Neural progenitor cell (in vitro differentiated cells): ENCODE data around the gene PKP2. TPM values are rescaled to one million over a fixed set of nuclear protein-coding genes. Genes with fewer than 3 reads are reported as not detected.

Experiments used
- DNase-seq: peaks from one replicate; pipeline ENCODE4 v3.0.0-alpha.2; 2016; ENCODE audit warnings: low spot score
- H2AFZ ChIP-seq: fragments of 200-600 bp; sonication (generic); replicated peaks from 2 replicates; pipeline ENCODE4 v1.6.1; 2016; ENCODE audit warnings: antibody characterized with exemption
- H3F3A ChIP-seq: fragments of 200-600 bp; sonication (generic); 2 replicates; pipeline ENCODE4 v1.6.1; 2016; ENCODE audit warnings: antibody characterized with exemption, low read depth
- H3K27ac ChIP-seq: fragments of 200-600 bp; sonication (generic); 2 replicates; pipeline ENCODE4 v1.5.1; 2016; ENCODE audit warnings: mild to moderate bottlenecking
- H3K27me3 ChIP-seq: fragments of 200-600 bp; sonication (generic); 2 replicates; pipeline ENCODE4 v1.6.1; 2016; ENCODE audit warnings: mild to moderate bottlenecking, moderate library complexity
- H3K36me3 ChIP-seq: fragments of 200-600 bp; sonication (generic); 2 replicates; pipeline ENCODE4 v1.5.1; 2016
- H3K4me1 ChIP-seq: fragments of 200-600 bp; sonication (generic); 2 replicates; pipeline ENCODE4 v1.6.1; 2016; ENCODE audit warnings: mixed run types
- H3K4me2 ChIP-seq: fragments of 200-600 bp; sonication (generic); 2 replicates; pipeline ENCODE4 v1.6.1; 2016
- H3K4me3 ChIP-seq: fragments of 200-600 bp; sonication (generic); 2 replicates; pipeline ENCODE4 v1.5.1; 2016
- H3K79me2 ChIP-seq: fragments of 200-600 bp; sonication (generic); 2 replicates; pipeline ENCODE4 v1.6.1; 2016; ENCODE audit warnings: low read depth
- H3K9ac ChIP-seq: fragments of 200-600 bp; sonication (generic); 2 replicates; pipeline ENCODE4 v1.6.1; 2016
- H3K9me3 ChIP-seq: fragments of 200-600 bp; sonication (generic); 2 replicates; pipeline ENCODE4 v1.5.1; 2016; ENCODE audit warnings: low read depth
- H4K20me1 ChIP-seq: fragments of 200-600 bp; sonication (generic); 2 replicates; pipeline ENCODE4 v1.6.1; 2016; ENCODE audit warnings: low read depth
- H3K27ac Mint-ChIP-seq: 3 replicates; pipeline ENCODE4 v1.8.0; 2021; ENCODE audit warnings: mixed read lengths
- H3K27me3 Mint-ChIP-seq: 2 replicates; pipeline ENCODE4 v1.8.0; 2022; ENCODE audit warnings: low read depth, mild to moderate bottlenecking, inconsistent platforms, moderate library complexity, mixed read lengths; ENCODE audit not compliant: insufficient read depth
- H3K36me3 Mint-ChIP-seq: 3 replicates; pipeline ENCODE4 v1.8.0; 2021; ENCODE audit warnings: mixed read lengths
- H3K4me1 Mint-ChIP-seq: 3 replicates; pipeline ENCODE4 v1.8.0; 2021; ENCODE audit warnings: mixed read lengths
- H3K4me3 Mint-ChIP-seq: 3 replicates; pipeline ENCODE4 v1.8.0; 2021; ENCODE audit warnings: mild to moderate bottlenecking, moderate library complexity, mixed read lengths
- H3K9me3 Mint-ChIP-seq: 3 replicates; pipeline ENCODE4 v1.8.0; 2020; ENCODE audit warnings: mixed read lengths
- CTCF ChIP-seq: fragments of 200-600 bp; sonication (generic); IDR thresholded peaks from 2 replicates; pipeline ENCODE4 v1.5.1; 2017; ENCODE audit warnings: antibody characterized with exemption, mild to moderate bottlenecking
- EZH2 ChIP-seq: fragments of 200-600 bp; sonication (generic); IDR thresholded peaks from 2 replicates; pipeline ENCODE4 v1.6.1; 2017; ENCODE audit warnings: antibody characterized with exemption, mild to moderate bottlenecking, moderate library complexity
- EZH2phosphoT487 ChIP-seq: fragments of 200-600 bp; sonication (generic); IDR thresholded peaks from 2 replicates; pipeline ENCODE4 v1.6.1; 2017; ENCODE audit warnings: antibody characterized with exemption
- total RNA-seq: library from RNA; depleted of rRNA; stranded (reverse); fragments of >200 nt; gene quantifications from 2 replicates; pipeline ENCODE4 v1.2.3, GENCODE V29; 2015; ENCODE audit warnings: low replicate concordance

Gene PKP2
- total RNA-seq, 1 donor from 2014 or later = 10.6 TPM

- Mint-ChIP-seq H3K4me3 (no peak overlapping the region), H3K36me3 (no peaks in the 10 kb centered on the region), H3K4me1 (peaks cover 3% of the 10 kb centered on the region), H3K27me3 (peaks cover 5% of the 10 kb centered on the region), H3K27ac (no peak overlapping the region), H3K9me3 (no peaks in the 10 kb centered on the region)
- TF ChIP-seq EZH2phosphoT487 (no peak), CTCF (no peak), EZH2 (no peak)
- no peak overlapping the region for H3K4me3 ChIP-seq
- H3F3A ChIP-seq = no peaks in the 10 kb centered on the region
- H4K20me1 ChIP-seq = no peaks in the 10 kb centered on the region
- H3K9ac ChIP-seq = no peak overlapping the region
- peaks cover 7% of the 10 kb centered on the region for H3K4me1 ChIP-seq
- no peak overlapping the region for H2AFZ ChIP-seq
- no peaks in the 10 kb centered on the region for H3K36me3 ChIP-seq
- H3K4me2 ChIP-seq = no peak overlapping the region
- H3K9me3 ChIP-seq = no peaks in the 10 kb centered on the region
- H3K27ac ChIP-seq = no peak overlapping the region
- H3K27me3 ChIP-seq = peaks cover 7% of the 10 kb centered on the region
- no peak for DNase-seq
- no peaks in the 10 kb centered on the region for H3K79me2 ChIP-seq
Measured at GRCh38 chr12:32901553-32901952, 5.0 kb upstream of the PKP2 start.

GRCh38 chr12:32897687-32898573 lies 1.4 kb upstream of the PKP2 start:
- Histone ChIP-seq H3K9me3 (no peaks in the 10 kb centered on the region), H3K4me2 (peak overlapping the region; percentile 94), H3K27me3 (peaks cover 24% of the 10 kb centered on the region), H3K36me3 (no peaks in the 10 kb centered on the region), H3K79me2 (no peaks in the 10 kb centered on the region), H2AFZ (peak overlapping the region; percentile 92), H3K9ac (no peak overlapping the region), H4K20me1 (no peaks in the 10 kb centered on the region), H3K27ac (no peak overlapping the region), H3F3A (no peaks in the 10 kb centered on the region), H3K4me3 (peak overlapping the region; percentile 91), H3K4me1 (peaks cover 14% of the 10 kb centered on the region)
- Mint-ChIP-seq H3K9me3 (no peaks in the 10 kb centered on the region), H3K27ac (no peak overlapping the region), H3K36me3 (no peaks in the 10 kb centered on the region), H3K4me3 (peak overlapping the region; percentile 86), H3K4me1 (peaks cover 20% of the 10 kb centered on the region), H3K27me3 (peaks cover 11% of the 10 kb centered on the region)
- no peak for DNase-seq
- TF ChIP-seq EZH2phosphoT487 (no peak), EZH2 (no peak), CTCF (no peak)

GRCh38 chr12:32897281-32897610 lies 669 bp upstream of the PKP2 start:
- Histone ChIP-seq H4K20me1 (no peaks in the 10 kb centered on the region), H3K9ac (no peak overlapping the region), H3K27me3 (peaks cover 24% of the 10 kb centered on the region), H3K79me2 (peaks cover 3% of the 10 kb centered on the region), H3K36me3 (no peaks in the 10 kb centered on the region), H3K4me1 (peaks cover 21% of the 10 kb centered on the region), H3K4me2 (peak overlapping the region; percentile 94), H3K27ac (no peak overlapping the region), H3K9me3 (no peaks in the 10 kb centered on the region), H2AFZ (peak overlapping the region; percentile 92), H3F3A (no peaks in the 10 kb centered on the region), H3K4me3 (peak overlapping the region; percentile 91)
- TF ChIP-seq EZH2phosphoT487 (no peak), EZH2 (no peak), CTCF (no peak)
- H3K4me1 Mint-ChIP-seq = peaks cover 24% of the 10 kb centered on the region
- no peak for DNase-seq
- H3K9me3 Mint-ChIP-seq = no peaks in the 10 kb centered on the region
- no peaks in the 10 kb centered on the region for H3K36me3 Mint-ChIP-seq
- peaks cover 11% of the 10 kb centered on the region for H3K27me3 Mint-ChIP-seq
- H3K27ac Mint-ChIP-seq = no peak overlapping the region
- H3K4me3 Mint-ChIP-seq = peak overlapping the region; percentile 86
